ENCODE results near the gene MRPS18B. TPM values are rescaled to one million over a fixed set of nuclear protein-coding genes. Genes with fewer than 3 reads are reported as not detected.

Gene MRPS18B
- total RNA-seq, 5 donors from 2014 or later (not counting 1 experiment from before 2014, with no cell fraction given), result 20.7 to 55.5 (median 50.2) TPM

- H3K36me3 ChIP-seq (ENCODE audit: control insufficient read depth in 2 of 2, extremely low read depth in 1 of 2, insufficient read depth in 1 of 2, low read length in 1 of 2), result peaks cover 9 to 10% of the 10 kb centered on the region in 2 donors
- Mint-ChIP-seq H3K27me3 (no peaks in the 10 kb centered on the region), H3K4me1 (peaks cover 6 to 8% (median 7%) of the 10 kb centered on the region in 3 donors), H3K4me3 (no peak overlapping the region), H3K27ac (peak overlapping the region in 1 of 2 donors; percentile 8), H3K36me3 (peaks cover 26% of the 10 kb centered on the region), H3K9me3 (no peaks in the 10 kb centered on the region)
- WGBS (ENCODE audit: insufficient coverage), result 93% methylated on average over 3 of the region's 3 CpGs
- no peak overlapping the region for H3K4me3 ChIP-seq (ENCODE audit: control insufficient read depth in 1 of 2, extremely low read depth in 1 of 2, low read length in 1 of 2)
- ChIA-PET POLR2A (no interaction called here), CTCF (no interaction called here)
- H3K27me3 ChIP-seq (replicated peaks in 1 of 2; ENCODE audit: control insufficient read depth in 2 of 2, extremely low read depth in 1 of 2, insufficient read depth in 2 of 2, low read length in 1 of 2), result no peaks in the 10 kb centered on the region
- H3K27ac ChIP-seq (ENCODE audit: low read length), result no peak overlapping the region
- H3K4me1 ChIP-seq (ENCODE audit: control insufficient read depth in 1 of 2, extremely low read depth in 1 of 2, insufficient read depth in 2 of 2, low read length in 2 of 2), result peaks cover 3 to 5% of the 10 kb centered on the region in 2 experiments
- H3K9me3 ChIP-seq, result no peaks in the 10 kb centered on the region
- no peak for DNase-seq
- ATAC-seq (replicated peaks in 1 of 4), result no peak
These were observed 18.2 kb downstream of the MRPS18B start for GRCh38 chr6:30635834-30636233.

DNA sequence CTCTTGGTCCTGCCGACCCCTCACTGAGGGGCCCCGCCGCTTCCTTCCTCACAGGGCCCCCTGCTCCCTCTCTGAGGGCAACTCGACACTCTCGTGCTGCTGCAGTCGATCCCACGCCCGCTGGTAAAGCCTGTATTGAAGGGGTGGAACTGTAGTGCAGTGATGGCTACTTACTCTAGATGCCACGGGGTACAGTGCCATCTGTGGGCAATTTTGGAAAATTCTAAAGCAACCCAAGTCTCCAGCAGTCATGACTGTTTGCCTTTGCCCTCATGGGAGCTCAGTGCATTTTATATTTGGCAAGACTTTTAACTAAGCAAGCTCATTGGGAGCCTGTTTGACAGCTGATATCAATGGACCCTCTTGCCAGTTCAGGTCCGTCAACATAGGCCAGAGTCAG, 22.8 kb downstream of the MRPS18B start:
- Histone ChIP-seq H3K27me3 (replicated peaks in 1 of 2; ENCODE audit: control insufficient read depth in 2 of 2, extremely low read depth in 1 of 2, insufficient read depth in 2 of 2, low read length in 1 of 2) (no peaks in the 10 kb centered on the region), H3K4me3 (ENCODE audit: control insufficient read depth in 1 of 2, extremely low read depth in 1 of 2, low read length in 1 of 2) (no peak overlapping the region), H3K27ac (ENCODE audit: low read length) (no peak overlapping the region), H3K36me3 (ENCODE audit: control insufficient read depth in 2 of 2, extremely low read depth in 1 of 2, insufficient read depth in 1 of 2, low read length in 1 of 2) (peaks cover 4 to 11% of the 10 kb centered on the region in 2 donors), H3K4me1 (ENCODE audit: control insufficient read depth in 1 of 2, extremely low read depth in 1 of 2, insufficient read depth in 2 of 2, low read length in 2 of 2) (peaks cover 10 to 17% of the 10 kb centered on the region in 2 experiments), H3K9me3 (no peaks in the 10 kb centered on the region)
- Mint-ChIP-seq H3K36me3 (peaks cover 6% of the 10 kb centered on the region), H3K27me3 (no peaks in the 10 kb centered on the region), H3K9me3 (no peaks in the 10 kb centered on the region), H3K4me1 (peaks cover 15 to 20% (median 19%) of the 10 kb centered on the region in 3 donors), H3K27ac (peak overlapping the region in 1 of 2 donors; percentile 61), H3K4me3 (no peak overlapping the region)
- ATAC-seq (replicated peaks in 1 of 4) (peak in 3 of 4 experiments; percentile 42 to 68 (median 43)), DNase-seq (peak in 2 of 35 experiments; percentile 5 to 22)
- 56% methylated on average over 3 of the region's 10 CpGs for WGBS (ENCODE audit: insufficient coverage)
- POLR2A ChIA-PET, result interaction anchor here in 1 of 2 donors (0.8 kb wide), 1 partner anchor 28 kb away, joined by 3 read pairs; no protein-coding TSS in a partner anchor
- CTCF ChIA-PET, result interaction anchor here in 1 of 2 donors (0.5 to 1.1 kb wide), 3 partner anchors 18 to 90 kb away, joined by 3 read pairs; no protein-coding TSS in a partner anchor

- peaks cover 3% of the 10 kb centered on the region for H3K36me3 Mint-ChIP-seq
- ATAC-seq (replicated peaks in 1 of 4), result peak; percentile 59 to 83 (median 75)
- H3K36me3 ChIP-seq (ENCODE audit: control insufficient read depth in 2 of 2, extremely low read depth in 1 of 2, insufficient read depth in 1 of 2, low read length in 1 of 2), result peaks cover 4 to 11% of the 10 kb centered on the region in 2 donors
- no peaks in the 10 kb centered on the region for H3K27me3 Mint-ChIP-seq
- POLR2A ChIA-PET, result interaction anchor here in 1 of 2 donors (0.8 to 1.1 kb wide), 3 partner anchors 7 to 30 kb away, joined by 3 to 4 read pairs (median 3); no protein-coding TSS in a partner anchor
- H3K4me1 ChIP-seq (ENCODE audit: control insufficient read depth in 1 of 2, extremely low read depth in 1 of 2, insufficient read depth in 2 of 2, low read length in 2 of 2), result peaks cover 12 to 21% of the 10 kb centered on the region in 2 experiments
- H3K4me1 Mint-ChIP-seq, result peaks cover 19 to 26% (median 25%) of the 10 kb centered on the region in 3 donors
- H3K9me3 ChIP-seq, result no peaks in the 10 kb centered on the region
- H3K27ac ChIP-seq (ENCODE audit: low read length), result no peak overlapping the region
- peak overlapping the region in 1 of 3 donors; percentile 25 for H3K4me3 Mint-ChIP-seq
- no peaks in the 10 kb centered on the region for H3K27me3 ChIP-seq (replicated peaks in 1 of 2; ENCODE audit: control insufficient read depth in 2 of 2, extremely low read depth in 1 of 2, insufficient read depth in 2 of 2, low read length in 1 of 2)
- H3K27ac Mint-ChIP-seq, result peak overlapping the region; percentile 61 to 89
- no peaks in the 10 kb centered on the region for H3K9me3 Mint-ChIP-seq
- H3K4me3 ChIP-seq (ENCODE audit: control insufficient read depth in 1 of 2, extremely low read depth in 1 of 2, low read length in 1 of 2), result no peak overlapping the region
- CTCF ChIA-PET, result interaction anchor here in 1 of 2 donors (0.9 kb wide), 1 partner anchor 90 kb away, joined by 3 read pairs; no protein-coding TSS in a partner anchor
- WGBS (ENCODE audit: insufficient coverage), result no CpG with 5 or more reads among the region's 1 CpG
- peak in 6 of 35 experiments; percentile 6 to 13 (median 10) for DNase-seq
These were observed 23.4 kb downstream of the MRPS18B start for GRCh38 chr6:30641048-30641447.

GRCh38 chr6:30643656-30644055, 26.0 kb downstream of the MRPS18B start:
- H3K4me1 ChIP-seq (ENCODE audit: control insufficient read depth in 1 of 2, extremely low read depth in 1 of 2, insufficient read depth in 2 of 2, low read length in 2 of 2), result peaks cover 21 to 42% of the 10 kb centered on the region in 2 experiments
- CTCF ChIA-PET, result interaction anchor here in 1 of 2 donors (0.6 kb wide), 1 partner anchor 187 kb away, joined by 4 read pairs; no protein-coding TSS in a partner anchor

GRCh38 chr6:30644769-30645168, 27.1 kb downstream of the MRPS18B start:
- Histone ChIP-seq H3K27me3 (replicated peaks in 1 of 2; ENCODE audit: control insufficient read depth in 2 of 2, extremely low read depth in 1 of 2, insufficient read depth in 2 of 2, low read length in 1 of 2) (no peaks in the 10 kb centered on the region), H3K9me3 (no peaks in the 10 kb centered on the region), H3K4me3 (ENCODE audit: control insufficient read depth in 1 of 2, extremely low read depth in 1 of 2, low read length in 1 of 2) (no peak overlapping the region), H3K4me1 (ENCODE audit: control insufficient read depth in 1 of 2, extremely low read depth in 1 of 2, insufficient read depth in 2 of 2, low read length in 2 of 2) (peaks cover 21 to 46% of the 10 kb centered on the region in 2 experiments), H3K36me3 (ENCODE audit: control insufficient read depth in 2 of 2, extremely low read depth in 1 of 2, insufficient read depth in 1 of 2, low read length in 1 of 2) (peaks cover 0 to 11% of the 10 kb centered on the region in 2 donors), H3K27ac (ENCODE audit: low read length) (no peak overlapping the region)
- ChIA-PET POLR2A (no interaction called here), CTCF (interaction anchor here in 1 of 2 donors (0.6 kb wide), 2 partner anchors 46 to 162 kb away, joined by 3 to 4 read pairs; no protein-coding TSS in a partner anchor)
- no peaks in the 10 kb centered on the region for H3K9me3 Mint-ChIP-seq
- peaks cover 3% of the 10 kb centered on the region for H3K36me3 Mint-ChIP-seq
- DNase-seq, result no peak
- H3K4me1 Mint-ChIP-seq, result peaks cover 38 to 42% (median 42%) of the 10 kb centered on the region in 3 donors
- peak overlapping the region in 1 of 2 donors; percentile 34 for H3K27ac Mint-ChIP-seq
- no peak overlapping the region for H3K4me3 Mint-ChIP-seq
- no peak for ATAC-seq (replicated peaks in 1 of 4)
- no peaks in the 10 kb centered on the region for H3K27me3 Mint-ChIP-seq
- 90% methylated on average over 5 of the region's 5 CpGs for WGBS (ENCODE audit: insufficient coverage)

More at GRCh38 chr6:30643656-30644055, 26.0 kb downstream of the MRPS18B start:
- Mint-ChIP-seq H3K27me3 (no peaks in the 10 kb centered on the region), H3K36me3 (peaks cover 3% of the 10 kb centered on the region), H3K4me1 (peaks cover 34 to 40% (median 38%) of the 10 kb centered on the region in 3 donors), H3K9me3 (no peaks in the 10 kb centered on the region), H3K27ac (peak overlapping the region in 1 of 2 donors; percentile 34), H3K4me3 (no peak overlapping the region)
- H3K36me3 ChIP-seq (ENCODE audit: control insufficient read depth in 2 of 2, extremely low read depth in 1 of 2, insufficient read depth in 1 of 2, low read length in 1 of 2), result peaks cover 0 to 11% of the 10 kb centered on the region in 2 donors
- H3K9me3 ChIP-seq, result no peaks in the 10 kb centered on the region
- ATAC-seq (replicated peaks in 1 of 4), result no peak
- H3K27me3 ChIP-seq (replicated peaks in 1 of 2; ENCODE audit: control insufficient read depth in 2 of 2, extremely low read depth in 1 of 2, insufficient read depth in 2 of 2, low read length in 1 of 2), result no peaks in the 10 kb centered on the region
- POLR2A ChIA-PET, result interaction anchor here in 1 of 2 donors (0.5 kb wide), 1 partner anchor 1039 kb away, joined by 7 read pairs; no protein-coding TSS in a partner anchor
- no peak overlapping the region for H3K4me3 ChIP-seq (ENCODE audit: control insufficient read depth in 1 of 2, extremely low read depth in 1 of 2, low read length in 1 of 2)
- DNase-seq, result no peak
- H3K27ac ChIP-seq (ENCODE audit: low read length), result no peak overlapping the region
- WGBS (ENCODE audit: insufficient coverage), result no CpG with 5 or more reads among the region's 2 CpGs

DNA sequence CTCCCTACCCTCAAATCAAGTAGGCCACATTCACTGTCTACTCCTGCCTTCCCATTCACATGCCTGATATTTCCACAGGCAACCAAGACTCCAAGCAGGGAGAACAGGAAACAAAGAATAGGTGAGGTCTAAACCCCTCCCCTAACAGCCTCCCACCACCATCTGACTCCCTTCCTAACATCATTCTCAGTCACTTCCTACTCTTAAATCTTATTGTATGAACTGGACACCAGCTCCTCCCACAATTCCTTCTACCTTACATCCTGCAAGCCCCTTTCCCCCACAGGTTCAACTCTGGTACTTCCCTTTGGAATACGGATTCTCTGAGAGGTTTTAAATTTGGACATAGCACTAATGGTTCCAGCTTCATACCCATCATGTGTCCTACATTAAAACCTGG, 28.3 kb downstream of the MRPS18B start:
- Histone ChIP-seq H3K4me3 (ENCODE audit: control insufficient read depth in 1 of 2, extremely low read depth in 1 of 2, low read length in 1 of 2) (no peak overlapping the region), H3K27ac (ENCODE audit: low read length) (no peak overlapping the region), H3K4me1 (ENCODE audit: control insufficient read depth in 1 of 2, extremely low read depth in 1 of 2, insufficient read depth in 2 of 2, low read length in 2 of 2) (peaks cover 16 to 39% of the 10 kb centered on the region in 2 experiments), H3K36me3 (ENCODE audit: control insufficient read depth in 2 of 2, extremely low read depth in 1 of 2, insufficient read depth in 1 of 2, low read length in 1 of 2) (peaks cover 1 to 8% of the 10 kb centered on the region in 2 donors), H3K27me3 (replicated peaks in 1 of 2; ENCODE audit: control insufficient read depth in 2 of 2, extremely low read depth in 1 of 2, insufficient read depth in 2 of 2, low read length in 1 of 2) (no peaks in the 10 kb centered on the region), H3K9me3 (no peaks in the 10 kb centered on the region)
- Mint-ChIP-seq H3K36me3 (peaks cover 5% of the 10 kb centered on the region), H3K27ac (peak overlapping the region; percentile 89 to 91), H3K27me3 (no peaks in the 10 kb centered on the region), H3K4me3 (peak overlapping the region; percentile 81 to 89 (median 85)), H3K4me1 (peaks cover 29 to 36% (median 33%) of the 10 kb centered on the region in 3 donors), H3K9me3 (no peaks in the 10 kb centered on the region)
- ChIA-PET POLR2A (no interaction called here), CTCF (interaction anchor here in 1 of 2 donors (0.9 kb wide), 1 partner anchor 134 kb away, joined by 3 read pairs; no protein-coding TSS in a partner anchor)
- ATAC-seq (replicated peaks in 1 of 4), result no peak
- DNase-seq, result no peak
- WGBS (ENCODE audit: insufficient coverage), result 90% methylated on average over 1 of the region's 1 CpG

Data from T-cell (primary cell).